Measurements from ENCODE around the gene PTPRE.

- no peak for TF ChIP-seq ISL1 (CRISPR knock-in tag; IDR thresholded peaks at IDR 0.05)
- no peak for TF ChIP-seq ZFP3 (CRISPR knock-in tag; IDR thresholded peaks at IDR 0.05)
Observed at GRCh38 chr10:128115356-128115755, 208.5 kb downstream of the PTPRE start.

Measured in SK-N-SH treated with all-trans-retinoic acid at 6 μM for 48 hours (cell line).